Stimulated activated CD8-positive, alpha-beta memory T cell treated with anti-CD3 and anti-CD28 coated beads, Interleukin-12 subunit alpha, Interleukin-12 subunit beta, amount 100 ng/mL, for 24 hours (primary cell): Measurements from ENCODE around the gene CCL13.

Source experiments
- DNase-seq: peaks from one replicate; pipeline ENCODE4 v3.0.0-alpha.2; 2020; ENCODE audit errors: extremely low read depth

Gene CCL13

GRCh38 chr17:34384822-34385605 lies 28.7 kb downstream of the CCL13 start:
- DNase-seq = no peak

GRCh38 chr17:34386343-34386696 lies 30.0 kb downstream of the CCL13 start:
- no peak for DNase-seq

- DNase-seq = no peak
Observed at GRCh38 chr17:34386697-34387550, 30.6 kb downstream of the CCL13 start.

- DNase-seq = no peak
Observed at GRCh38 chr17:34387566-34387965, 31.3 kb downstream of the CCL13 start.

GRCh38 chr17:34389126-34389750 lies 33.0 kb downstream of the CCL13 start:
- DNase-seq = no peak

GRCh38 chr17:34390649-34391048 lies 34.4 kb downstream of the CCL13 start:
- DNase-seq = no peak

GRCh38 chr17:34391241-34391640 lies 35.0 kb downstream of the CCL13 start:
- no peak for DNase-seq

GRCh38 chr17:34393401-34393800 lies 37.1 kb downstream of the CCL13 start:
- no peak for DNase-seq

- DNase-seq = no peak
Observed at GRCh38 chr17:34397265-34397664, 41.0 kb downstream of the CCL13 start.

GRCh38 chr17:34398990-34399389 lies 42.7 kb downstream of the CCL13 start:
- DNase-seq = no peak

- no peak for DNase-seq
Observed at GRCh38 chr17:34399725-34400124, 43.4 kb downstream of the CCL13 start.

GRCh38 chr17:34400301-34400931 lies 44.1 kb downstream of the CCL13 start:
- no peak for DNase-seq

- no peak for DNase-seq
Observed at GRCh38 chr17:34401165-34401564, 44.9 kb downstream of the CCL13 start.

GRCh38 chr17:34403006-34403405 lies 46.7 kb downstream of the CCL13 start:
- no peak for DNase-seq

- no peak for DNase-seq
Observed at GRCh38 chr17:34406226-34406625, 49.9 kb downstream of the CCL13 start.
